IPS DF 4.7 (cell line): ENCODE results near the gene PAIP1.
"Not testable (repeated sequence)": the region's sequence is repeated elsewhere in the genome, so short reads cannot be mapped to it uniquely, and the experiment has no call there.

Experiments
- DNase-seq: peaks from one replicate; pipeline ENCODE4 v3.0.0-alpha.2; 2013; ENCODE audit warnings: low spot score; ENCODE audit errors: extremely low read depth

Gene PAIP1

GRCh38 chr5:43570450-43571158 is 13.7 kb upstream of the PAIP1 start:
- DNase-seq = no peak

- no peak for DNase-seq
Observed at GRCh38 chr5:43569236-43569746, 12.4 kb upstream of the PAIP1 start.

GRCh38 chr5:43567967-43568366 is 11.1 kb upstream of the PAIP1 start:
- DNase-seq = no peak

GRCh38 chr5:43565043-43565442 is 8.2 kb upstream of the PAIP1 start:
- no peak for DNase-seq

- no peak for DNase-seq
Observed at GRCh38 chr5:43564289-43564850, 7.5 kb upstream of the PAIP1 start.

GRCh38 chr5:43563321-43563720 is 6.4 kb upstream of the PAIP1 start:
- DNase-seq = no peak

GRCh38 chr5:43561356-43561755 is 4.5 kb upstream of the PAIP1 start:
- DNase-seq = no peak

GRCh38 chr5:43560128-43560527 is 3.3 kb upstream of the PAIP1 start:
- DNase-seq = no peak

- DNase-seq = not testable (repeated sequence)
Observed at GRCh38 chr5:43556607-43556856, 345 bp downstream of the PAIP1 start.

GRCh38 chr5:43555895-43556606 is 826 bp downstream of the PAIP1 start:
- no peak for DNase-seq

- DNase-seq = no peak
Observed at GRCh38 chr5:43554497-43554896, 2.4 kb downstream of the PAIP1 start.

GRCh38 chr5:43553381-43553780 is 3.5 kb downstream of the PAIP1 start:
- DNase-seq = no peak

GRCh38 chr5:43551731-43552130 is 5.1 kb downstream of the PAIP1 start:
- DNase-seq = no peak

- DNase-seq = not testable (repeated sequence)
Observed at GRCh38 chr5:43549272-43549671, 7.6 kb downstream of the PAIP1 start.

GRCh38 chr5:43548358-43548757 is 8.5 kb downstream of the PAIP1 start:
- DNase-seq = no peak

- DNase-seq = no peak
Observed at GRCh38 chr5:43547532-43547931, 9.3 kb downstream of the PAIP1 start.

GRCh38 chr5:43543434-43543833 is 13.4 kb downstream of the PAIP1 start:
- no peak for DNase-seq

- DNase-seq = no peak
Observed at GRCh38 chr5:43540746-43541145, 16.1 kb downstream of the PAIP1 start.

- DNase-seq = no peak
Observed at GRCh38 chr5:43536972-43537371, 19.9 kb downstream of the PAIP1 start.

GRCh38 chr5:43533646-43534045 is 23.2 kb downstream of the PAIP1 start:
- no peak for DNase-seq

- no peak for DNase-seq
Observed at GRCh38 chr5:43530648-43531047, 26.2 kb downstream of the PAIP1 start.

GRCh38 chr5:43523662-43524072 is 33.2 kb downstream of the PAIP1 start:
- DNase-seq = no peak

GRCh38 chr5:43520615-43521014 is 36.3 kb downstream of the PAIP1 start:
- DNase-seq = no peak
